WERI-Rb-1 (cell line): ENCODE results near the gene MED31.
A peak's percentile ranks its signal among the peaks of the same experiment; 100 is the strongest.

Source experiments
- DNase-seq: peaks from one replicate; pipeline ENCODE4 v3.0.0-alpha.2; 2020
- H3K27ac ChIP-seq: fragments of 250-450 bp; sonication (Bioruptor Pico); 2 replicates; pipeline ENCODE4 v1.5.1; 2020; ENCODE audit warnings: mild to moderate bottlenecking, moderate library complexity
- H3K27me3 ChIP-seq: fragments of 250-450 bp; sonication (Bioruptor Pico); 2 replicates; pipeline ENCODE4 v1.5.1; 2021; ENCODE audit warnings: mild to moderate bottlenecking, low read depth, moderate library complexity; ENCODE audit not compliant: insufficient read depth, severe bottlenecking
- H3K36me3 ChIP-seq: fragments of 250-450 bp; sonication (Bioruptor Pico); 2 replicates; pipeline ENCODE4 v1.5.1; 2020; ENCODE audit warnings: mild to moderate bottlenecking, moderate library complexity
- H3K4me3 ChIP-seq: 2 replicates; pipeline ENCODE4 v1.5.1; 2011; ENCODE audit warnings: low read depth, mild to moderate bottlenecking, control low read depth, low read length
- H3K9me3 ChIP-seq: fragments of 250-450 bp; sonication (Bioruptor Pico); 2 replicates; pipeline ENCODE4 v1.5.1; 2021; ENCODE audit warnings: mild to moderate bottlenecking, moderate library complexity; ENCODE audit not compliant: severe bottlenecking
- CTCF ChIP-seq: IDR thresholded peaks from 2 replicates; pipeline ENCODE4 v1.5.1; 2011; ENCODE audit warnings: low read depth, mild to moderate bottlenecking, control low read depth, inconsistent platforms, low read length

MED31 gene

GRCh38 chr17:6654841-6655731, 3.7 kb upstream of the MED31 start:
- H3K9me3 ChIP-seq: peaks cover 3% of the 10 kb centered on the region
- H3K27me3 ChIP-seq: no peaks in the 10 kb centered on the region
- no peaks in the 10 kb centered on the region; the same call in 1 of the 2 replicates for H3K36me3 ChIP-seq
- no peak overlapping the region for H3K27ac ChIP-seq
- no peak for TF ChIP-seq CTCF
- no peak overlapping the region for H3K4me3 ChIP-seq
- no peak for DNase-seq

DNA sequence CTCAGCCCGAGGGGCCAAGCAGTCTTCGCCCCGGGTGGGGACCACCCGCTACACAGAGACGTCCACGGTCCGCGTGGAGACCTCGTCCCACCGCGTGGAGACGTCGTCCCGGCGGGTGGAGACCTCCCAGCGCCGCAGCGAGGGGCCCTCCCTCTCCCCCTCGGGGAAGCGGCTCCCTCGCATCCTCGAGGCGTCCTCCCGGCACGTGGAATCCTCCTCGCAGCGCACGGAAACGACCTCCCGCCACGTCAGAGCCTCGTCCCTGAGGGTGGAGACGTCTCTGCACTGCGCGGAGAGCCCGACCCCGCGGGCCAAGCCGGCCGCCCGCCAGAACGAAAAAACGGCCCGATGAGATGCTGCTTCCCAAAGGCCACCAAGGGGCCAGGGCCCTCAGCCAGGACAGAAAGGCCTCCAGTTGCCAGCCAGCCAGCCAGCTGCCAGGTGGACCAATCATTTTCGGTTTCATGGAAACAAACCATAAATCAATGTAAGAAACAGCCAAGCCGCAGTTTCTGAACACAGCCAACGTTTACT, 581 bp upstream of the MED31 start:
- H3K27ac ChIP-seq: peak overlapping the region; percentile 89
- H3K4me3 ChIP-seq: peak overlapping the region; percentile 86
- DNase-seq: no peak
- H3K27me3 ChIP-seq: no peaks in the 10 kb centered on the region
- peaks cover 3% of the 10 kb centered on the region for H3K9me3 ChIP-seq
- H3K36me3 ChIP-seq: peaks cover 20% of the 10 kb centered on the region
- no peak for TF ChIP-seq CTCF

- no peaks in the 10 kb centered on the region for H3K27me3 ChIP-seq
- peak; percentile 39; the same call in 1 of the 2 replicates for TF ChIP-seq CTCF
- no peak overlapping the region for H3K4me3 ChIP-seq
- DNase-seq: no peak
- no peak overlapping the region for H3K27ac ChIP-seq
- H3K36me3 ChIP-seq: peaks cover 48% of the 10 kb centered on the region
- peaks cover 3% of the 10 kb centered on the region for H3K9me3 ChIP-seq
Observed at GRCh38 chr17:6648181-6648580, 3.2 kb downstream of the MED31 start.

GRCh38 chr17:6643451-6644125, 7.8 kb downstream of the MED31 start:
- TF ChIP-seq CTCF: no peak
- Histone ChIP-seq H3K9me3 (peaks cover 2% of the 10 kb centered on the region), H3K27me3 (no peaks in the 10 kb centered on the region), H3K36me3 (peaks cover 63% of the 10 kb centered on the region), H3K4me3 (no peak overlapping the region), H3K27ac (no peak overlapping the region)
- no peak for DNase-seq

- peaks cover 2% of the 10 kb centered on the region for H3K9me3 ChIP-seq
- no peak overlapping the region for H3K27ac ChIP-seq
- H3K27me3 ChIP-seq: no peaks in the 10 kb centered on the region
- H3K4me3 ChIP-seq: no peak overlapping the region
- H3K36me3 ChIP-seq: peaks cover 55% of the 10 kb centered on the region
- no peak for TF ChIP-seq CTCF
- no peak for DNase-seq
Observed at GRCh38 chr17:6642592-6642991, 8.8 kb downstream of the MED31 start.
